ENCODE results near the gene UBE2J1.

UBE2J1 gene

GRCh38 chr6:89284963-89285735 is 67.4 kb downstream of the UBE2J1 start:
- ChIA-PET POLR2A (no interaction called here), CTCF (interaction anchor here (0.6 kb wide), 1 partner anchor 153 kb away, joined by 4 read pairs; no protein-coding TSS in a partner anchor)
- no peak for DNase-seq (ENCODE audit: extremely low spot score)
- TF ChIP-seq ZNF384 (IDR thresholded peaks at IDR 0.05) (no peak), PKNOX1 (IDR thresholded peaks at IDR 0.05) (no peak), SUZ12 (IDR thresholded peaks at IDR 0.05) (no peak), BHLHE40 (IDR thresholded peaks at IDR 0.05; ENCODE audit: borderline replicate concordance) (no peak), CTBP1 (IDR thresholded peaks at IDR 0.05; ENCODE audit: borderline replicate concordance) (no peak)

GRCh38 chr6:89284081-89284480 is 68.4 kb downstream of the UBE2J1 start:
- POLR2A ChIA-PET, result no interaction called here
- no peak for DNase-seq (ENCODE audit: extremely low spot score)
- no peak for TF ChIP-seq SUZ12 (IDR thresholded peaks at IDR 0.05)
- no peak for TF ChIP-seq FOXA1 (IDR thresholded peaks at IDR 0.05)
- TF ChIP-seq FOXK2 (IDR thresholded peaks at IDR 0.05), result no peak
- no peak for TF ChIP-seq PKNOX1 (IDR thresholded peaks at IDR 0.05)
- no peak for TF ChIP-seq FOXM1 (IDR thresholded peaks at IDR 0.05; ENCODE audit: borderline replicate concordance)
- TF ChIP-seq CTBP1 (IDR thresholded peaks at IDR 0.05; ENCODE audit: borderline replicate concordance), result no peak
- TF ChIP-seq ELF4 (IDR thresholded peaks at IDR 0.05), result no peak
- no peak for TF ChIP-seq NFRKB (IDR thresholded peaks at IDR 0.05)
- no peak for TF ChIP-seq ARNT (IDR thresholded peaks at IDR 0.05)
- no peak for TF ChIP-seq HDGF (IDR thresholded peaks at IDR 0.05; ENCODE audit: borderline replicate concordance)
- no peak for TF ChIP-seq L3MBTL2 (conservative IDR thresholded peaks at IDR 0.05)
- CTCF ChIA-PET, result interaction anchor here (0.9 kb wide), 1 partner anchor 28 kb away, joined by 4 read pairs; no protein-coding TSS in a partner anchor

- no peak for DNase-seq (ENCODE audit: extremely low spot score)
- ChIA-PET POLR2A (no interaction called here), CTCF (interaction anchor here (1.5 kb wide), 1 partner anchor 17 kb away, joined by 5 read pairs; no protein-coding TSS in a partner anchor)
- no peak for TF ChIP-seq NFRKB (IDR thresholded peaks at IDR 0.05)
- no peak for TF ChIP-seq CTBP1 (IDR thresholded peaks at IDR 0.05; ENCODE audit: borderline replicate concordance)
Observed at GRCh38 chr6:89282749-89283148, 69.8 kb downstream of the UBE2J1 start.

- TF ChIP-seq PKNOX1 (IDR thresholded peaks at IDR 0.05) (peak; percentile 44; the same call in 1 of the 2 replicates), L3MBTL2 (conservative IDR thresholded peaks at IDR 0.05) (no peak)
- ChIA-PET POLR2A (no interaction called here), CTCF (interaction anchor here (0.7 to 1.5 kb wide), 4 partner anchors 16 to 124 kb away, joined by 3 to 5 read pairs (median 3); no protein-coding TSS in a partner anchor)
- DNase-seq (ENCODE audit: extremely low spot score), result peak; percentile 86
Observed at GRCh38 chr6:89281779-89282246, 70.7 kb downstream of the UBE2J1 start.

GRCh38 chr6:89278956-89279355 is 73.6 kb downstream of the UBE2J1 start:
- TF ChIP-seq FOXK2 (IDR thresholded peaks at IDR 0.05), result no peak
- TF ChIP-seq ZNF384 (IDR thresholded peaks at IDR 0.05), result no peak
- TF ChIP-seq BHLHE40 (IDR thresholded peaks at IDR 0.05; ENCODE audit: borderline replicate concordance), result no peak
- no peak for TF ChIP-seq ELF4 (IDR thresholded peaks at IDR 0.05)
- TF ChIP-seq SUZ12 (IDR thresholded peaks at IDR 0.05), result no peak
- no peak for TF ChIP-seq L3MBTL2 (conservative IDR thresholded peaks at IDR 0.05)
- no peak for TF ChIP-seq PKNOX1 (IDR thresholded peaks at IDR 0.05)
- no peak for TF ChIP-seq HDGF (IDR thresholded peaks at IDR 0.05; ENCODE audit: borderline replicate concordance)
- no peak for TF ChIP-seq LEF1 (IDR thresholded peaks at IDR 0.05; ENCODE audit: borderline replicate concordance)
- no peak for TF ChIP-seq CTBP1 (IDR thresholded peaks at IDR 0.05; ENCODE audit: borderline replicate concordance)
- no peak for TF ChIP-seq ARNT (IDR thresholded peaks at IDR 0.05)
- TF ChIP-seq TARDBP (IDR thresholded peaks at IDR 0.05), result no peak
- TF ChIP-seq NFRKB (IDR thresholded peaks at IDR 0.05), result no peak
- TF ChIP-seq FOXA1 (IDR thresholded peaks at IDR 0.05), result no peak
- no peak for TF ChIP-seq FOXM1 (IDR thresholded peaks at IDR 0.05; ENCODE audit: borderline replicate concordance)
- no peak for TF ChIP-seq SP1 (IDR thresholded peaks at IDR 0.05)
- no peak for DNase-seq (ENCODE audit: extremely low spot score)
- ChIA-PET POLR2A (no interaction called here), CTCF (no interaction called here)

All from HEK293T (cell line).